Measurements from ENCODE around the gene SLC46A3.

DNA sequence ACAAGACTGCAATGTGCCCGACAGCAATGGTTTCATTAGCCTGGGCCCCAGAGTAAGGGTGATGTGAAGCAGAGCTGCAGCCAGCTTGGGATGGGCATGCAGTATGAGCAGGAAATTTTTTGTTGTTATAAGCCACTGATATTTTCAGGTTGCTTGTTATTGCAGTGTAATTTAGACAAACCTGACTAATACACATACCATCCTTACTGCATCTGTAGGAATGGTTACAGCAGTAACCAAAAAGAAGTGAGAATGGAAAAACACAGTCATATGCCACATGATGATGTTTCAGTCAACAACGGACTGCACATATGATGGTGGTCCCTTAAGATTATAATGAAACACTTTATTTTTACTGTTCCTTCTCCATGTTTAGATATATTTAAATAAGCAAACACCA is 68.5 kb downstream of the SLC46A3 start:
- TF ChIP-seq, protein P1, sequence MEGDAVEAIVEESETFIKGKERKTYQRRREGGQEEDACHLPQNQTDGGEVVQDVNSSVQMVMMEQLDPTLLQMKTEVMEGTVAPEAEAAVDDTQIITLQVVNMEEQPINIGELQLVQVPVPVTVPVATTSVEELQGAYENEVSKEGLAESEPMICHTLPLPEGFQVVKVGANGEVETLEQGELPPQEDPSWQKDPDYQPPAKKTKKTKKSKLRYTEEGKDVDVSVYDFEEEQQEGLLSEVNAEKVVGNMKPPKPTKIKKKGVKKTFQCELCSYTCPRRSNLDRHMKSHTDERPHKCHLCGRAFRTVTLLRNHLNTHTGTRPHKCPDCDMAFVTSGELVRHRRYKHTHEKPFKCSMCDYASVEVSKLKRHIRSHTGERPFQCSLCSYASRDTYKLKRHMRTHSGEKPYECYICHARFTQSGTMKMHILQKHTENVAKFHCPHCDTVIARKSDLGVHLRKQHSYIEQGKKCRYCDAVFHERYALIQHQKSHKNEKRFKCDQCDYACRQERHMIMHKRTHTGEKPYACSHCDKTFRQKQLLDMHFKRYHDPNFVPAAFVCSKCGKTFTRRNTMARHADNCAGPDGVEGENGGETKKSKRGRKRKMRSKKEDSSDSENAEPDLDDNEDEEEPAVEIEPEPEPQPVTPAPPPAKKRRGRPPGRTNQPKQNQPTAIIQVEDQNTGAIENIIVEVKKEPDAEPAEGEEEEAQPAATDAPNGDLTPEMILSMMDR (IDR thresholded peaks at IDR 0.05) = no peak
- no peak for TF ChIP-seq EP300 (IDR thresholded peaks at IDR 0.05)
- TF ChIP-seq POLR2A (IDR thresholded peaks at IDR 0.05; ENCODE audit: low read depth) = no peak
- TF ChIP-seq POLR2AphosphoS5 (IDR thresholded peaks at IDR 0.05) = no peak

Data from esophagus muscularis mucosa (tissue), 4 donors.